CD4-positive, alpha-beta T cell treated with Interleukin-17A for 1 hour (primary cell): ENCODE data around the gene ADGRD2.

Experiments
- DNase-seq: peaks from one replicate; pipeline ENCODE4 v3.0.0-alpha.2; 2020

Gene ADGRD2

GRCh38 chr9:124479947-124480620 is 29.8 kb downstream of the ADGRD2 start:
- DNase-seq = no peak

- DNase-seq = no peak
These were observed 30.4 kb downstream of the ADGRD2 start for GRCh38 chr9:124480621-124480981.

- DNase-seq = no peak
These were observed 30.9 kb downstream of the ADGRD2 start for GRCh38 chr9:124481115-124481514.

GRCh38 chr9:124482431-124483031 is 32.3 kb downstream of the ADGRD2 start:
- no peak for DNase-seq

- DNase-seq = no peak
These were observed 33.2 kb downstream of the ADGRD2 start for GRCh38 chr9:124483481-124483880.

- no peak for DNase-seq
These were observed 35.0 kb downstream of the ADGRD2 start for GRCh38 chr9:124485201-124485600.

GRCh38 chr9:124485936-124486335 is 35.7 kb downstream of the ADGRD2 start:
- DNase-seq = no peak

GRCh38 chr9:124486778-124487259 is 36.6 kb downstream of the ADGRD2 start:
- DNase-seq = no peak

- no peak for DNase-seq
These were observed 37.3 kb downstream of the ADGRD2 start for GRCh38 chr9:124487260-124488182.

- no peak for DNase-seq
These were observed 38.5 kb downstream of the ADGRD2 start for GRCh38 chr9:124488641-124489210.

- no peak for DNase-seq
These were observed 39.0 kb downstream of the ADGRD2 start for GRCh38 chr9:124489222-124489621.

- DNase-seq = no peak
These were observed 39.8 kb downstream of the ADGRD2 start for GRCh38 chr9:124490004-124490403.

- no peak for DNase-seq
These were observed 41.1 kb downstream of the ADGRD2 start for GRCh38 chr9:124491049-124491975.

- no peak for DNase-seq
These were observed 42.6 kb downstream of the ADGRD2 start for GRCh38 chr9:124492818-124493217.

- DNase-seq = no peak
These were observed 43.0 kb downstream of the ADGRD2 start for GRCh38 chr9:124493218-124493617.

- DNase-seq = no peak
These were observed 43.7 kb downstream of the ADGRD2 start for GRCh38 chr9:124493794-124494479.

- no peak for DNase-seq
These were observed 45.1 kb downstream of the ADGRD2 start for GRCh38 chr9:124495126-124496074.

GRCh38 chr9:124496075-124496449 is 45.8 kb downstream of the ADGRD2 start:
- peak; percentile 2 for DNase-seq

GRCh38 chr9:124496463-124496862 is 46.2 kb downstream of the ADGRD2 start:
- no peak for DNase-seq

- DNase-seq = no peak
These were observed 47.2 kb downstream of the ADGRD2 start for GRCh38 chr9:124497441-124497840.
